Esophagus muscularis mucosa (tissue), 4 donors: ENCODE results near the gene IFIT2. TPM values are rescaled to one million over a fixed set of nuclear protein-coding genes. Genes with fewer than 3 reads are reported as not detected.
A peak's percentile ranks its signal among the peaks of the same experiment; 100 is the strongest.
"Not testable (repeated sequence)": the region's sequence is repeated elsewhere in the genome, so short reads cannot be mapped to it uniquely, and the experiment has no call there.

Experiments
- DNase-seq: peaks from one replicate; pipeline ENCODE4 v3.0.0-alpha.2; 2017; ENCODE audit errors: extremely low spot score
- H3K27ac ChIP-seq, 4 donors: fragments of 200-600 bp; sonication (generic); replicated peaks in 1 of 4; 1 replicate in 3 of 4; 2 replicates in 1 of 4; pipeline ENCODE4 v1.5.1; 2016 to 2019; ENCODE audit warnings: mild to moderate bottlenecking in 1 of 4
- H3K27me3 ChIP-seq, 4 donors: fragments of 200-600 bp; sonication (generic); one replicate each; pipeline versions ENCODE4 v1.5.1 to v1.6.0; 2016 to 2019
- H3K36me3 ChIP-seq, 4 donors: fragments of 200-600 bp; sonication (generic); one replicate each; pipeline ENCODE4 v1.5.1; 2016 to 2019
- H3K4me1 ChIP-seq, 4 donors: fragments of 200-600 bp; sonication (generic); one replicate each; pipeline ENCODE4 v1.5.1; 2016 to 2019
- H3K4me3 ChIP-seq, 4 donors: fragments of 200-600 bp; sonication (generic); 1 replicate in 2 of 4; 2 replicates in 2 of 4; pipeline ENCODE4 v1.5.1; 2016 to 2019; ENCODE audit warnings: mild to moderate bottlenecking in 4 of 4, moderate library complexity in 1 of 4
- H3K9me3 ChIP-seq, 4 donors: fragments of 200-600 bp; sonication (generic); 1 replicate in 3 of 4; 2 replicates in 1 of 4; pipeline ENCODE4 v1.5.1; 2016 to 2019
- CTCF ChIP-seq, 3 experiments: fragments of 200-600 bp in 2 of 3; fragments of 450-650 bp in 1 of 3; sonication (generic) in 2 of 3; IDR thresholded peaks; one replicate each; pipeline ENCODE4 v1.5.1; 2017 to 2019; ENCODE audit warnings: antibody characterized with exemption in 3 of 3, mild to moderate bottlenecking in 2 of 3, moderate library complexity in 1 of 3
- EP300 ChIP-seq: sonication (generic); formaldehyde crosslinking; IDR thresholded peaks from one replicate; pipeline ENCODE4 v1.6.1; 2017; ENCODE audit warnings: antibody characterized with exemption
- POLR2A ChIP-seq: fragments of 450-650 bp; IDR thresholded peaks from one replicate; pipeline ENCODE4 v1.6.1; 2017; ENCODE audit warnings: antibody characterized with exemption, moderate library complexity, mild to moderate bottlenecking, low read depth
- POLR2AphosphoS5 ChIP-seq, 2 donors: sonication (generic); formaldehyde crosslinking; IDR thresholded peaks; one replicate each; pipeline ENCODE4 v1.6.1; 2017; ENCODE audit warnings: antibody characterized with exemption in 2 of 2
- WGBS: methylation state at CpG from one replicate; pipeline ENCODE4 v1.1.5; 2018; 5-methylcytosine and 5-hydroxymethylcytosine counted together
- intact Hi-C: fragments of 100-400 bp; cut with DNase I; formaldehyde crosslinking; loops from one replicate; pipeline ENCODE4 v1.15.1; 2023
- total RNA-seq, 4 donors: library from RNA; depleted of rRNA; stranded (reverse); fragments of >200 nt; gene quantifications; one replicate each; pipeline versions ENCODE4 v1.1.0 to v1.2.1, GENCODE V29; 2016

The IFIT2 gene
- total RNA-seq, 4 donors from 2014 or later = 2.2 to 5.0 (median 3.3) TPM

- no peak overlapping the region for H3K27ac ChIP-seq
- TF ChIP-seq CTCF (IDR thresholded peaks at IDR 0.05) = no peak
- no peak for TF ChIP-seq POLR2A
- no peak for TF ChIP-seq POLR2AphosphoS5 (IDR thresholded peaks at IDR 0.05)
- TF ChIP-seq EP300 = no peak
- H3K27me3 ChIP-seq = no peaks in the 10 kb centered on the region
- peaks cover 0 to 5% (median 0%) of the 10 kb centered on the region in 4 donors for H3K36me3 ChIP-seq
- 93% methylated on average over 1 of the region's 1 CpG for WGBS
- H3K9me3 ChIP-seq = no peaks in the 10 kb centered on the region
- H3K4me1 ChIP-seq = no peaks in the 10 kb centered on the region
- no peak overlapping the region for H3K4me3 ChIP-seq
- intact Hi-C loops = no loop called here
- DNase-seq = no peak
Measured at GRCh38 chr10:89312973-89313372, 11.1 kb downstream of the IFIT2 start.

- no peak for DNase-seq
- Histone ChIP-seq H3K36me3 (no peaks in the 10 kb centered on the region), H3K27ac (no peak overlapping the region), H3K9me3 (no peaks in the 10 kb centered on the region), H3K4me1 (no peaks in the 10 kb centered on the region), H3K27me3 (no peaks in the 10 kb centered on the region), H3K4me3 (no peak overlapping the region)
- intact Hi-C loops = no loop called here
- TF ChIP-seq POLR2A (no peak), POLR2AphosphoS5 (IDR thresholded peaks at IDR 0.05) (no peak), EP300 (no peak), CTCF (IDR thresholded peaks at IDR 0.05) (no peak)
Measured at GRCh38 chr10:89314676-89315075, 12.8 kb downstream of the IFIT2 start.

- DNase-seq, H3K9me3 ChIP-seq, H3K36me3 ChIP-seq, H3K4me3 ChIP-seq, intact Hi-C loops, H3K27ac ChIP-seq, H3K27me3 ChIP-seq, H3K4me1 ChIP-seq: not testable (repeated sequence)
- WGBS = 95% methylated on average over 4 of the region's 4 CpGs
Measured at GRCh38 chr10:89318047-89318446, 16.2 kb downstream of the IFIT2 start.

- DNase-seq, H3K4me3 ChIP-seq, intact Hi-C loops, H3K9me3 ChIP-seq, H3K27ac ChIP-seq, H3K36me3 ChIP-seq, H3K27me3 ChIP-seq: not testable (repeated sequence)
- H3K4me1 ChIP-seq = peaks cover 23 to 32% (median 28%) of the 10 kb centered on the region in 4 donors
Measured at GRCh38 chr10:89325081-89325480, 23.2 kb downstream of the IFIT2 start.

- DNase-seq, H3K9me3 ChIP-seq, intact Hi-C loops, H3K27me3 ChIP-seq, H3K36me3 ChIP-seq, H3K4me3 ChIP-seq: not testable (repeated sequence)
- WGBS = 39% methylated on average over 2 of the region's 2 CpGs
- H3K27ac ChIP-seq = peak overlapping the region in 1 of 4 donors; percentile 83
- peaks cover 31 to 40% (median 35%) of the 10 kb centered on the region in 4 donors for H3K4me1 ChIP-seq
Measured at GRCh38 chr10:89325856-89326255, 24.0 kb downstream of the IFIT2 start.

GRCh38 chr10:89327803-89328441 is 26.1 kb downstream of the IFIT2 start, which contains the start of gene IFIT3:
IFIT3 (plus strand) TSS chr10:89327997; CDS start chr10:89328074, 77 bp downstream.
- 1% methylated on average over 7 of the region's 7 CpGs for WGBS
- Histone ChIP-seq H3K27ac (peak within 1 kb of the TSS; percentile 75 to 83 (median 78)), H3K4me1 (peaks cover 44 to 58% (median 53%) of the 10 kb centered on the region in 4 donors), H3K9me3 (no peaks in the 10 kb centered on the region), H3K36me3 (no peaks in the 10 kb centered on the region), H3K4me3 (peak within 1 kb of the TSS; percentile 50 to 56 (median 55)), H3K27me3 (no peaks in the 10 kb centered on the region)
- intact Hi-C loops = no loop called here
- no peak for DNase-seq
- TF ChIP-seq POLR2AphosphoS5 (IDR thresholded peaks at IDR 0.05) (peak; percentile 62 to 65), EP300 (no peak)

- TF ChIP-seq POLR2A (no peak), CTCF (IDR thresholded peaks at IDR 0.05) (no peak), POLR2AphosphoS5 (IDR thresholded peaks at IDR 0.05) (no peak)
- 72% methylated on average over 2 of the region's 2 CpGs for WGBS
- Histone ChIP-seq H3K4me1 (peaks cover 56 to 70% (median 65%) of the 10 kb centered on the region in 4 donors), H3K4me3 (peak overlapping the region; percentile 50 to 56 (median 55)), H3K36me3 (no peaks in the 10 kb centered on the region), H3K9me3 (no peaks in the 10 kb centered on the region), H3K27me3 (no peaks in the 10 kb centered on the region), H3K27ac (peak overlapping the region in 3 of 4 donors; percentile 75 to 83 (median 81))
- intact Hi-C loops = no loop called here
- DNase-seq = no peak
Measured at GRCh38 chr10:89329151-89329550, 27.3 kb downstream of the IFIT2 start.

GRCh38 chr10:89330014-89330413 is 28.2 kb downstream of the IFIT2 start:
- H3K27me3 ChIP-seq, H3K4me3 ChIP-seq, H3K9me3 ChIP-seq, intact Hi-C loops, H3K36me3 ChIP-seq, DNase-seq: not testable (repeated sequence)
- WGBS = 69% methylated on average over 3 of the region's 3 CpGs
- peaks cover 64 to 76% (median 67%) of the 10 kb centered on the region in 4 donors for H3K4me1 ChIP-seq
- peak overlapping the region in 3 of 4 donors; percentile 36 to 83 (median 75) for H3K27ac ChIP-seq
